Activated naive CD8-positive, alpha-beta T cell (primary cell): Measurements from ENCODE around the gene GGA1.
"Not testable (repeated sequence)": the region's sequence is repeated elsewhere in the genome, so short reads cannot be mapped to it uniquely, and the experiment has no call there.

ENCODE experiments used
- H3K27ac Mint-ChIP-seq: one replicate; pipeline ENCODE4 v1.8.0; 2021; ENCODE audit warnings: mixed read lengths
- H3K27me3 Mint-ChIP-seq: one replicate; pipeline ENCODE4 v1.8.0; 2021; ENCODE audit warnings: mixed read lengths
- H3K36me3 Mint-ChIP-seq: one replicate; pipeline ENCODE4 v1.8.0; 2021; ENCODE audit warnings: mixed read lengths
- H3K4me1 Mint-ChIP-seq: one replicate; pipeline ENCODE4 v1.8.0; 2021; ENCODE audit warnings: low read depth, mixed read lengths
- H3K4me3 Mint-ChIP-seq: one replicate; pipeline ENCODE4 v1.8.0; 2021; ENCODE audit warnings: mild to moderate bottlenecking, mixed read lengths
- H3K9me3 Mint-ChIP-seq: one replicate; pipeline ENCODE4 v1.8.0; 2021; ENCODE audit warnings: low read depth, mixed read lengths

GGA1 gene

GRCh38 chr22:37568448-37569008, 40.1 kb upstream of the GGA1 start:
- Mint-ChIP-seq H3K27me3 (peaks cover 2% of the 10 kb centered on the region), H3K4me1 (peaks cover 15% of the 10 kb centered on the region), H3K36me3 (no peaks in the 10 kb centered on the region), H3K27ac (no peak overlapping the region), H3K4me3 (no peak overlapping the region), H3K9me3 (no peaks in the 10 kb centered on the region)

GRCh38 chr22:37569009-37569920, 39.4 kb upstream of the GGA1 start:
- H3K27ac Mint-ChIP-seq, result no peak overlapping the region
- peaks cover 2% of the 10 kb centered on the region for H3K27me3 Mint-ChIP-seq
- no peak overlapping the region for H3K4me3 Mint-ChIP-seq
- no peaks in the 10 kb centered on the region for H3K9me3 Mint-ChIP-seq
- no peaks in the 10 kb centered on the region for H3K36me3 Mint-ChIP-seq
- H3K4me1 Mint-ChIP-seq, result peaks cover 15% of the 10 kb centered on the region

GRCh38 chr22:37569921-37570660, 38.5 kb upstream of the GGA1 start:
- Mint-ChIP-seq H3K27ac (no peak overlapping the region), H3K9me3 (no peaks in the 10 kb centered on the region), H3K36me3 (no peaks in the 10 kb centered on the region), H3K27me3 (peaks cover 2% of the 10 kb centered on the region), H3K4me1 (peaks cover 15% of the 10 kb centered on the region), H3K4me3 (no peak overlapping the region)

GRCh38 chr22:37570661-37570976, 38.0 kb upstream of the GGA1 start:
- peaks cover 15% of the 10 kb centered on the region for H3K4me1 Mint-ChIP-seq
- no peaks in the 10 kb centered on the region for H3K36me3 Mint-ChIP-seq
- H3K27me3 Mint-ChIP-seq, result peaks cover 2% of the 10 kb centered on the region
- H3K9me3 Mint-ChIP-seq, result no peaks in the 10 kb centered on the region
- H3K27ac Mint-ChIP-seq, result no peak overlapping the region
- no peak overlapping the region for H3K4me3 Mint-ChIP-seq

GRCh38 chr22:37571258-37571991, 37.2 kb upstream of the GGA1 start:
- no peak overlapping the region for H3K27ac Mint-ChIP-seq
- H3K9me3 Mint-ChIP-seq, result no peaks in the 10 kb centered on the region
- H3K4me3 Mint-ChIP-seq, result no peak overlapping the region
- H3K4me1 Mint-ChIP-seq, result peaks cover 12% of the 10 kb centered on the region
- no peaks in the 10 kb centered on the region for H3K36me3 Mint-ChIP-seq
- no peaks in the 10 kb centered on the region for H3K27me3 Mint-ChIP-seq

- Mint-ChIP-seq H3K4me3 (no peak overlapping the region), H3K4me1 (peaks cover 8% of the 10 kb centered on the region), H3K27me3 (no peaks in the 10 kb centered on the region), H3K27ac (no peak overlapping the region), H3K36me3 (no peaks in the 10 kb centered on the region), H3K9me3 (no peaks in the 10 kb centered on the region)
These were observed 36.7 kb upstream of the GGA1 start for GRCh38 chr22:37571992-37572373.

GRCh38 chr22:37575490-37576003, 33.1 kb upstream of the GGA1 start:
- Mint-ChIP-seq H3K36me3 (no peaks in the 10 kb centered on the region), H3K9me3 (no peaks in the 10 kb centered on the region), H3K27ac (no peak overlapping the region), H3K27me3 (no peaks in the 10 kb centered on the region), H3K4me1 (peaks cover 12% of the 10 kb centered on the region), H3K4me3 (no peak overlapping the region)

- Mint-ChIP-seq H3K4me1 (peaks cover 16% of the 10 kb centered on the region), H3K9me3 (no peaks in the 10 kb centered on the region), H3K36me3 (no peaks in the 10 kb centered on the region), H3K4me3 (no peak overlapping the region), H3K27me3 (no peaks in the 10 kb centered on the region), H3K27ac (no peak overlapping the region)
These were observed 30.6 kb upstream of the GGA1 start for GRCh38 chr22:37578002-37578401.

GRCh38 chr22:37581504-37581903, 27.1 kb upstream of the GGA1 start:
- Mint-ChIP-seq H3K4me3 (peak overlapping the region; percentile 12), H3K4me1 (peaks cover 16% of the 10 kb centered on the region), H3K27me3 (no peaks in the 10 kb centered on the region), H3K9me3 (no peaks in the 10 kb centered on the region), H3K36me3 (no peaks in the 10 kb centered on the region), H3K27ac (no peak overlapping the region)

- Mint-ChIP-seq H3K4me1 (peaks cover 15% of the 10 kb centered on the region), H3K27me3 (no peaks in the 10 kb centered on the region), H3K27ac (no peak overlapping the region), H3K4me3 (no peak overlapping the region), H3K36me3 (no peaks in the 10 kb centered on the region), H3K9me3 (no peaks in the 10 kb centered on the region)
These were observed 26.1 kb upstream of the GGA1 start for GRCh38 chr22:37582526-37582925.

GRCh38 chr22:37588546-37589215, 20.0 kb upstream of the GGA1 start:
- no peaks in the 10 kb centered on the region for H3K9me3 Mint-ChIP-seq
- H3K27me3 Mint-ChIP-seq, result peaks cover 2% of the 10 kb centered on the region
- no peaks in the 10 kb centered on the region for H3K36me3 Mint-ChIP-seq
- H3K4me1 Mint-ChIP-seq, result peaks cover 10% of the 10 kb centered on the region
- H3K4me3 Mint-ChIP-seq, result no peak overlapping the region
- H3K27ac Mint-ChIP-seq, result no peak overlapping the region

- Mint-ChIP-seq H3K4me1 (peaks cover 10% of the 10 kb centered on the region), H3K27me3 (peaks cover 2% of the 10 kb centered on the region), H3K4me3 (no peak overlapping the region), H3K36me3 (no peaks in the 10 kb centered on the region), H3K27ac (no peak overlapping the region), H3K9me3 (no peaks in the 10 kb centered on the region)
These were observed 19.0 kb upstream of the GGA1 start for GRCh38 chr22:37589636-37590035.

GRCh38 chr22:37591081-37591480, 17.6 kb upstream of the GGA1 start:
- not testable (repeated sequence) for H3K27ac Mint-ChIP-seq, H3K9me3 Mint-ChIP-seq, H3K27me3 Mint-ChIP-seq, H3K36me3 Mint-ChIP-seq
- Mint-ChIP-seq H3K4me1 (peaks cover 10% of the 10 kb centered on the region), H3K4me3 (peak overlapping the region; percentile 44)

- Mint-ChIP-seq H3K27ac (peak overlapping the region; percentile 83), H3K9me3 (no peaks in the 10 kb centered on the region), H3K4me1 (peaks cover 10% of the 10 kb centered on the region), H3K4me3 (peak overlapping the region; percentile 88), H3K36me3 (no peaks in the 10 kb centered on the region), H3K27me3 (peaks cover 2% of the 10 kb centered on the region)
These were observed 16.7 kb upstream of the GGA1 start for GRCh38 chr22:37591823-37592404.
